CD14-positive monocyte (primary cell): Measurements from ENCODE around the gene FHIT. TPM values are rescaled to one million over a fixed set of nuclear protein-coding genes. Genes with fewer than 3 reads are reported as not detected.

Source experiments
- DNase-seq, 3 donors: peaks; one replicate each; pipeline ENCODE4 v3.0.0-alpha.2; 2011 to 2022
- H2AFZ ChIP-seq: 2 replicates; pipeline ENCODE4 v1.6.0; 2012; ENCODE audit warnings: mild to moderate bottlenecking, low read depth, low read length, inconsistent platforms; ENCODE audit not compliant: insufficient read depth, poor library complexity, severe bottlenecking
- H3K27ac ChIP-seq, 2 donors: 1 replicate in 1 of 2; 2 replicates in 1 of 2; pipeline ENCODE4 v1.5.1; 2012 to 2013; ENCODE audit warnings: low read length in 2 of 2, control low read depth in 1 of 2, inconsistent platforms in 1 of 2, low read depth in 1 of 2, mild to moderate bottlenecking in 1 of 2
- H3K27me3 ChIP-seq, 2 donors: one replicate each; pipeline versions ENCODE4 v1.6.0 to v1.6.1; 2011 to 2013; ENCODE audit warnings: low read length in 2 of 2; ENCODE audit not compliant: control insufficient read depth in 2 of 2, insufficient read depth in 2 of 2
- H3K36me3 ChIP-seq, 2 donors: replicated peaks in 1 of 2; 1 replicate in 1 of 2; 2 replicates in 1 of 2; pipeline versions ENCODE4 v1.5.1 to v1.6.1; 2012 to 2013; ENCODE audit warnings: low read length in 2 of 2, control low read depth in 1 of 2, inconsistent platforms in 1 of 2, mild to moderate bottlenecking in 1 of 2; ENCODE audit not compliant: insufficient read depth in 2 of 2, control insufficient read depth in 1 of 2
- H3K4me1 ChIP-seq, 2 donors: 1 replicate in 1 of 2; 2 replicates in 1 of 2; pipeline versions ENCODE4 v1.5.1 to v1.6.1; 2012 to 2013; ENCODE audit warnings: low read length in 2 of 2, control low read depth in 1 of 2, inconsistent platforms in 1 of 2, mild to moderate bottlenecking in 1 of 2, moderate library complexity in 1 of 2; ENCODE audit not compliant: insufficient read depth in 2 of 2, control insufficient read depth in 1 of 2
- H3K4me2 ChIP-seq: replicated peaks from 2 replicates; pipeline ENCODE3; 2012; ENCODE audit warnings: low read length, moderate library complexity, mild to moderate bottlenecking; ENCODE audit not compliant: poor library complexity, severe bottlenecking; ENCODE audit errors: extremely low read depth
- H3K4me3 ChIP-seq, 3 experiments: fragments of 200-600 bp in 1 of 3; sonication (generic) in 1 of 3; replicated peaks in 1 of 3; 1 replicate in 2 of 3; 2 replicates in 1 of 3; pipeline ENCODE4 v1.5.1; 2011 to 2013; ENCODE audit warnings: low read length in 3 of 3, mild to moderate bottlenecking in 3 of 3, control low read depth in 2 of 3, low read depth in 2 of 3, inconsistent platforms in 1 of 3, moderate library complexity in 1 of 3
- H3K79me2 ChIP-seq: 2 replicates; pipeline ENCODE4 v1.6.0; 2012; ENCODE audit warnings: mild to moderate bottlenecking, control low read depth, inconsistent platforms, low read length, moderate library complexity; ENCODE audit not compliant: insufficient read depth
- H3K9ac ChIP-seq: 2 replicates; pipeline ENCODE4 v1.6.0; 2017; ENCODE audit warnings: low read length, mild to moderate bottlenecking; ENCODE audit not compliant: insufficient read depth, poor library complexity, severe bottlenecking
- H3K9me3 ChIP-seq, 2 donors: replicated peaks in 1 of 2; 1 replicate in 1 of 2; 2 replicates in 1 of 2; pipeline versions ENCODE4 v1.5.1 to v1.6.1; 2012 to 2013; ENCODE audit warnings: low read length in 2 of 2, control low read depth in 1 of 2; ENCODE audit not compliant: control insufficient read depth in 1 of 2, insufficient read depth in 1 of 2
- H4K20me1 ChIP-seq: 2 replicates; pipeline ENCODE4 v1.6.0; 2012; ENCODE audit warnings: mild to moderate bottlenecking, low read length, control low read depth, moderate library complexity; ENCODE audit not compliant: insufficient read depth
- H3K27ac Mint-ChIP-seq, 7 donors: one replicate each; pipeline ENCODE4 v1.8.0; 2020; ENCODE audit warnings: mild to moderate bottlenecking in 7 of 7, mixed read lengths in 7 of 7, moderate library complexity in 6 of 7, inconsistent platforms in 2 of 7
- H3K27me3 Mint-ChIP-seq, 3 donors: one replicate each; pipeline ENCODE4 v1.8.0; 2021 to 2022; ENCODE audit warnings: low read depth in 3 of 3, mild to moderate bottlenecking in 3 of 3, mixed read lengths in 3 of 3, moderate library complexity in 3 of 3, inconsistent platforms in 1 of 3
- H3K36me3 Mint-ChIP-seq, 2 donors: one replicate each; pipeline ENCODE4 v1.8.0; 2020; ENCODE audit warnings: mixed read lengths in 2 of 2, inconsistent platforms in 1 of 2, mild to moderate bottlenecking in 1 of 2
- H3K4me1 Mint-ChIP-seq: one replicate; pipeline ENCODE4 v1.8.0; 2020; ENCODE audit warnings: mild to moderate bottlenecking, mixed read lengths
- H3K4me3 Mint-ChIP-seq, 2 donors: one replicate each; pipeline ENCODE4 v1.8.0; 2020; ENCODE audit warnings: mild to moderate bottlenecking in 2 of 2, mixed read lengths in 2 of 2, moderate library complexity in 1 of 2
- H3K9me3 Mint-ChIP-seq, 7 donors: one replicate each; pipeline ENCODE4 v1.8.0; 2020 to 2022; ENCODE audit warnings: mixed read lengths in 7 of 7, mild to moderate bottlenecking in 6 of 7, moderate library complexity in 6 of 7, inconsistent platforms in 2 of 7
- CTCF ChIP-seq: fragments of 200-600 bp; IDR thresholded peaks from one replicate; pipeline ENCODE4 v1.8.0; 2022; ENCODE audit warnings: antibody characterized with exemption, mild to moderate bottlenecking
- WGBS: methylation state at CpG from one replicate; pipeline ENCODE4 v1.1.5; 2013; ENCODE audit warnings: missing lambda C conversion rate; ENCODE audit not compliant: insufficient coverage; 5-methylcytosine and 5-hydroxymethylcytosine counted together
- intact Hi-C, 2 donors: fragments of 100-400 bp; cut with micrococcal nuclease; formaldehyde crosslinking; loops; one replicate each; pipeline versions ENCODE4 v1.15.0 to v1.15.1; 2023
- polyA plus RNA-seq, 3 donors: library from polyadenylated mRNA; depleted of rRNA in 1 of 3; unstranded in 2 of 3; stranded (reverse) in 1 of 3; fragments of 300-500 nt in 2 of 3; fragments of >200 nt in 1 of 3; fragmentation: Illumina TruSeq in 2 of 3; gene quantifications; 1 replicate in 2 of 3; 2 replicates in 1 of 3; pipeline ENCODE4 v1.2.3, GENCODE V29; 2012 to 2021

FHIT gene
- polyA plus RNA-seq, 3 donors = 1.7 to 3.4 (median 3.2) TPM

- no peak overlapping the region for H3K4me2 ChIP-seq
- Mint-ChIP-seq H3K27ac (peak overlapping the region in 1 of 7 donors; percentile 1), H3K27me3 (peaks cover 7 to 46% (median 32%) of the 10 kb centered on the region in 3 donors), H3K36me3 (no peaks in the 10 kb centered on the region), H3K4me3 (peak overlapping the region in 1 of 2 donors; percentile 30), H3K9me3 (peaks cover 0 to 3% (median 0%) of the 10 kb centered on the region in 7 donors), H3K4me1 (peaks cover 23% of the 10 kb centered on the region)
- H3K9ac ChIP-seq = no peak overlapping the region
- no peaks in the 10 kb centered on the region for H3K36me3 ChIP-seq
- DNase-seq = no peak
- H3K9me3 ChIP-seq = no peaks in the 10 kb centered on the region
- H3K4me1 ChIP-seq = peaks cover 7 to 11% of the 10 kb centered on the region in 2 donors
- no peak overlapping the region for H3K27ac ChIP-seq
- H3K4me3 ChIP-seq = no peak overlapping the region
- TF ChIP-seq CTCF = no peak
- intact Hi-C loops = no loop called here
- no peaks in the 10 kb centered on the region for H3K79me2 ChIP-seq
- no peak overlapping the region for H2AFZ ChIP-seq
- peaks cover 33 to 40% of the 10 kb centered on the region in 2 donors for H3K27me3 ChIP-seq
- no peaks in the 10 kb centered on the region for H4K20me1 ChIP-seq
- 0% methylated on average over 1 of the region's 5 CpGs for WGBS
Observed at GRCh38 chr3:59731943-59732342, 1519.3 kb downstream of the FHIT start.

GRCh38 chr3:59730591-59730990, 1520.7 kb downstream of the FHIT start:
- no peak overlapping the region for H3K27ac ChIP-seq
- no peak overlapping the region for H3K9ac ChIP-seq
- no peak overlapping the region for H2AFZ ChIP-seq
- no peak overlapping the region for H3K4me2 ChIP-seq
- Mint-ChIP-seq H3K4me3 (no peak overlapping the region), H3K27ac (no peak overlapping the region), H3K27me3 (peaks cover 12 to 49% (median 31%) of the 10 kb centered on the region in 3 donors), H3K36me3 (no peaks in the 10 kb centered on the region), H3K4me1 (peaks cover 23% of the 10 kb centered on the region), H3K9me3 (peaks cover 0 to 7% (median 0%) of the 10 kb centered on the region in 7 donors)
- peaks cover 7 to 11% of the 10 kb centered on the region in 2 donors for H3K4me1 ChIP-seq
- WGBS = 46% methylated on average over 2 of the region's 4 CpGs
- H3K27me3 ChIP-seq = peaks cover 36 to 37% of the 10 kb centered on the region in 2 donors
- H3K9me3 ChIP-seq = no peaks in the 10 kb centered on the region
- H4K20me1 ChIP-seq = no peaks in the 10 kb centered on the region
- DNase-seq = no peak
- H3K79me2 ChIP-seq = no peaks in the 10 kb centered on the region
- H3K36me3 ChIP-seq = no peaks in the 10 kb centered on the region
- intact Hi-C loops = no loop called here
- TF ChIP-seq CTCF = no peak
- H3K4me3 ChIP-seq = no peak overlapping the region
